Activated CD8-positive, alpha-beta memory T cell treated with anti-CD3 and anti-CD28 coated beads for 36 hours (primary cell): ENCODE measurements around the gene DCAF11. TPM values are rescaled to one million over a fixed set of nuclear protein-coding genes. Genes with fewer than 3 reads are reported as not detected.

Experiments used
- total RNA-seq, 2 experiments: library from RNA; stranded (reverse); gene quantifications; one replicate each; pipeline ENCODE4 v1.2.3, GENCODE V29; 2021

The DCAF11 gene
- total RNA-seq, 2 experiments from 2014 or later = 60.3 to 69.1 TPM

Other genes with a start within 250 kb of the DCAF11 start
- gene DHRS4, start 161.0 kb upstream of the DCAF11 start, total RNA-seq = 10 to 100 TPM; 20.8 to 22.5 TPM
- 10 to 100 TPM; 19.8 to 21.6 TPM for gene DHRS4L2, start 125.8 kb upstream of the DCAF11 start, total RNA-seq
- 1 to 10 TPM; 1.2 to 1.5 TPM for gene CARMIL3, start 62.8 kb upstream of the DCAF11 start, total RNA-seq
- not detected for gene CPNE6, start 43.2 kb upstream of the DCAF11 start, total RNA-seq
- 100 to 1,000 TPM; 118 to 125 TPM for gene PCK2, start 20.5 kb upstream of the DCAF11 start, total RNA-seq
- 1 to 10 TPM; 1.1 to 1.7 TPM for gene NRL, start 172 bp downstream of the DCAF11 start, total RNA-seq
- gene FITM1, start 15.9 kb downstream of the DCAF11 start, total RNA-seq = under 1 TPM; 0.31 to 0.46 TPM
- gene PSME1, start 21.4 kb downstream of the DCAF11 start, total RNA-seq = 100 to 1,000 TPM; 334 to 335 TPM
- 10 to 100 TPM; 38.5 to 38.9 TPM for gene EMC9, start 26.8 kb downstream of the DCAF11 start, total RNA-seq
- gene PSME2, start 31.8 kb downstream of the DCAF11 start, total RNA-seq = 100 to 1,000 TPM; 381 to 388 TPM
- gene RNF31, start 32.7 kb downstream of the DCAF11 start, total RNA-seq = 10 to 100 TPM; 75.5 to 80.8 TPM
- gene IRF9, start 46.5 kb downstream of the DCAF11 start, total RNA-seq = 10 to 100 TPM; 52.4 to 54.5 TPM
- 10 to 100 TPM; 27.5 to 31.3 TPM for gene REC8, start 57.3 kb downstream of the DCAF11 start, total RNA-seq
- 100 to 1,000 TPM; 166 to 168 TPM for gene IPO4, start 74.0 kb downstream of the DCAF11 start, total RNA-seq
- 10 to 100 TPM; 30.6 to 30.7 TPM for gene TM9SF1, start 80.7 kb downstream of the DCAF11 start, total RNA-seq
- under 1 TPM; 0.27 TPM for gene TSSK4, start 90.9 kb downstream of the DCAF11 start, total RNA-seq
- gene CHMP4A, start 98.7 kb downstream of the DCAF11 start, total RNA-seq = 10 to 100 TPM; 73.7 to 75.8 TPM
- gene MDP1, start 101.3 kb downstream of the DCAF11 start, total RNA-seq = 10 to 100 TPM; 14.9 to 17.4 TPM
- 100 to 1,000 TPM; 220 to 231 TPM for gene NEDD8, start 117.6 kb downstream of the DCAF11 start, total RNA-seq
- gene GMPR2, start 118.2 kb downstream of the DCAF11 start, total RNA-seq = 10 to 100 TPM; 39.9 to 45.7 TPM
- 10 to 100 TPM; 82.1 to 93.1 TPM for gene TINF2, start 127.8 kb downstream of the DCAF11 start, total RNA-seq
- gene TGM1, start 148.4 kb downstream of the DCAF11 start, total RNA-seq = 1 to 10 TPM; 2.6 to 3.2 TPM
- 10 to 100 TPM; 33.0 to 37.9 TPM for gene RABGGTA, start 156.8 kb downstream of the DCAF11 start, total RNA-seq
- 1 to 10 TPM; 7.8 to 9.0 TPM for gene DHRS1, start 185.0 kb downstream of the DCAF11 start, total RNA-seq
- 10 to 100 TPM; 46.1 to 49.3 TPM for gene NOP9, start 185.1 kb downstream of the DCAF11 start, total RNA-seq
- gene CIDEB, start 193.2 kb downstream of the DCAF11 start, total RNA-seq = 10 to 100 TPM; 14.2 to 14.4 TPM
- 10 to 100 TPM in 1 of 2 experiments, 1 to 10 TPM in 1; 9.3 to 10.4 TPM for gene LTB4R2, start 195.4 kb downstream of the DCAF11 start, total RNA-seq
- gene LTB4R, start 196.7 kb downstream of the DCAF11 start, total RNA-seq = 10 to 100 TPM; 12.5 to 13.7 TPM
- 1 to 10 TPM in 1 of 2 experiments, under 1 TPM in 1; 0.78 to 1.3 TPM for gene ADCY4, start 220.3 kb downstream of the DCAF11 start, total RNA-seq
- 1 to 10 TPM; 8.2 to 9.7 TPM for gene RIPK3, start 225.2 kb downstream of the DCAF11 start, total RNA-seq